ENCODE data around the gene IGFBPL1. TPM values are rescaled to one million over a fixed set of nuclear protein-coding genes. Genes with fewer than 3 reads are reported as not detected.
"Not testable (repeated sequence)": the region's sequence is repeated elsewhere in the genome, so short reads cannot be mapped to it uniquely, and the experiment has no call there.

The IGFBPL1 gene
- 2.1 and 4.1 TPM in 2 replicates for total RNA-seq (2014; rRNA removed; shearing (Covaris generic))
- polyA plus RNA-seq (2014; cell fraction: nucleus; rRNA removed): 9.6 TPM in 2 replicates

DNA sequence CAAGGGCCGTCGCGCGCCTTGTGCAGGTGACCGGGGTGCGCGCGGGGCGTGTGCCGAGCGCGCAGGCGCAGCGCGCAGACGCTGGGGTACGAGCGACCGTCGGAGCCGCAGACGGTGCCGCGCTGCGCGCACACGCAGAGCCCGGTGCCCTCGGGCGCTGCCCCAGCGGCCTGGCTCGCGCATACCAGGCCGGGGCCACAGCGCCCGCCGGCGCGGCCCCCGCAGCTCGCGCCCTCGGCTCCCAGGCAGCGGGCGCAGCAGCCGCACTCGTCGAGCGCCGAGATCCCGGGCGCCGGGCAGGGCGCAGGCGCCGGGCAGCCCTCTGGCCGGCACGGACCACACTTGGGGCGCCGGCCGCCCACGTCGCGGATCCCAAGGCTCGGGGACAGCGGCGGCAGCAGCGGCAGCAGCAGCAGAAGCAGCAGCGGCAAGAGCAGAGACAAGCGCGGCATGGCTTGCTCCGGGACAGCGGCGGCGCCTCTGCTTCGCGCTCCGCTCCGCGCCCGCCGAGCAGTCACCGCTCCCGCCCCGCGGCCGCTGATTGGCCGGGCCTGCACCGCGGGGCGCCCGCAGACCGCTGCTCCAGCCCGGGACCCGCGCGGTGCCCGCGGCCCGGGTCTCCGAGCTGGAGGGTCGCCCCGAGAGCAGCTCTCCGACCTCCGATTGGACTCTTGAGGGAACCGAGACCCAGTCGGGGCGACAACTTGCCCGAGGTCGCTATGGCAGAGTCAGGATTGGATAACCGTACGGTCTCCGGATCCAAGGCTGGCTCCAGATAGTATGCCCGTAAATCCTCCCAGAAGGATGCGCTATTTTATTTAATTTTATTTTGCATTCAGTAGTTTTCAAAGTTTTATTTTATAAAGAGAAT, at the start of gene IGFBPL1:
TSS of gene IGFBPL1 (minus strand) at position 482 of the 871 bp plus-strand sequence. CDS start at position 452, 30 bp downstream.
- no peak for DNase-seq (ENCODE audit: extremely low read depth, low read depth)

- not testable (repeated sequence) for DNase-seq (ENCODE audit: extremely low read depth, low read depth)
Measured at GRCh38 chr9:38472583-38473249, 48.5 kb upstream of the IGFBPL1 start.

GRCh38 chr9:38467404-38467803, 43.1 kb upstream of the IGFBPL1 start:
- DNase-seq (ENCODE audit: extremely low read depth, low read depth): no peak

GRCh38 chr9:38453835-38454234, 29.6 kb upstream of the IGFBPL1 start:
- no peak for DNase-seq (ENCODE audit: extremely low read depth, low read depth)

DNA sequence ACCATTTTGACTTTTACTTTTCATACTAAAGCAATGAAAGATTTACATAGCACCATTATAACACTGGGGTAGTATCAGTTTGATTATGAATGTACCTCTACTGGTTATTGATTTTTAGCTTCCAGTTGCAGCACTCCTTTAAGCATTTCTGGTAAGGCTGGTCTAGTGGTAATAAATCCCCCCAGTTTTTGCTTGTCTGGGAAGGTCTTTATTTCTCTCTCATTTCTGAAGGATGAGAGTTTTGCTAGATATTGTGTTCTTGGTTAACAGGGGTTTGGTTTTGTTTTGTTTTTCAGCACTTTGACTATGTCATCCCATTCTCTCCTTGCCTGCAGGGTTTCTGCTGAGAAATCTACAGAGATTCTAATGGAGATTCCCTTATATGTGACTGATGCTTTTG, 26.9 kb upstream of the IGFBPL1 start:
- no peak for DNase-seq (ENCODE audit: extremely low read depth, low read depth)

DNA sequence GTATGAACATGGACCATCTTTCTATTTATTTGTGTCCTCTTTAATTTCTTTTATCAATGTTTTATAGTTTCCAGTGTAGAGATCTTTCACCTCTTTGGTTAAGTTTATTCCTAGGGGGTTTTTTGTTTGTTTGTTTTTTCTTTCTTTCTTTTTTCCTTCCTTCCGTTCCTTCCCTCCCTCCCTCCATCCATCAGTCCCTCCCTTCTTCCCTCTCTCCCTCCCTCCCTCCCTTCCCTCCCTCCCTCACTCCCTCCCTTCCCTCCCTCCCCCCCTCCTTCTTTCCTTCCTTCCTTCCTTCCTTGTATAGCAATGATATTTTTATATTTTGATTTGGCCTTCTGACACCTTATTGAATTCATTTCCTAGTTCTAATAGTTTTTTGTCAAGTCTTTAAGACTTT, 23.4 kb upstream of the IGFBPL1 start:
- no peak for DNase-seq (ENCODE audit: extremely low read depth, low read depth)

GRCh38 chr9:38445154-38446043, 21.1 kb upstream of the IGFBPL1 start:
- no peak for DNase-seq (ENCODE audit: extremely low read depth, low read depth)

DNA sequence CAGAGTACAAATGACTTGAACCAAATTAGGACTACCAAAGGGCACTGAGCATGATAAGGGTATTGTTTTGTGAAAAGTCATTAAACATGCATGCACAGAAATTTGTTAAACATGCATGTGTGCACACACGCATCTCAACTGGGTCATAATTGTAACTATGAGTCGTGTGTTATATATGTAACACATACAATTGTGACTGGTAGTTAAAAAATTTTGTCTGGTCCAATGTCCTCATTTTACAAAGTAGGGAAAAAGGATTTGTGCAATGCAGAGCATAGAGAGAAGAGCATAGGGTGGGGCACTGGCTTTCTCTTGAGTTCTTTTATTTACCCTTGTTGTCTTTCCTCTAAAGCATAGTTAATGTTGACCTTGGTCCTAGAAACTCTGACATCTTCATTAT, 19.3 kb upstream of the IGFBPL1 start:
- DNase-seq (ENCODE audit: extremely low read depth, low read depth): no peak

DNA sequence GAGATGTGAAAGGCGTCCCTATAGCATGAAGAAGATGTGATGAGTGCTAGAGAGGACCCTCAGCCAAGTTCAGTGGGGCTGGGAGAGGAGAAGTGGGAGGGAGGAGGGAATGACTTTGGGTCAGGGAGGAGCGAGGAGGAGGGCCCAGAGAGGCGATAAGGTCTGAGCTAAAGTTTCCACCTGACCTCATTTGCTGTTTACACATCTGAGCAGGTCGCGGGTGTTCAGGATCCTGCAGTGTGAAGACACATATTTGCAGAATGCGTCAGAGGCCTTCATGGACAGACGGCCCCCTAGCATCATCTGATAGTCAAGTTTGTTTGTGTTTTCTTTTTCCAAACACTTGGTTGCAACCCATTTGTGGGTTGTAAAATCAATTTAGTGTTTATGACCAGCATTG, 18.9 kb upstream of the IGFBPL1 start:
- DNase-seq (ENCODE audit: extremely low read depth, low read depth): no peak

- DNase-seq (ENCODE audit: extremely low read depth, low read depth): no peak
Measured at GRCh38 chr9:38442473-38443096, 18.3 kb upstream of the IGFBPL1 start.

DNA sequence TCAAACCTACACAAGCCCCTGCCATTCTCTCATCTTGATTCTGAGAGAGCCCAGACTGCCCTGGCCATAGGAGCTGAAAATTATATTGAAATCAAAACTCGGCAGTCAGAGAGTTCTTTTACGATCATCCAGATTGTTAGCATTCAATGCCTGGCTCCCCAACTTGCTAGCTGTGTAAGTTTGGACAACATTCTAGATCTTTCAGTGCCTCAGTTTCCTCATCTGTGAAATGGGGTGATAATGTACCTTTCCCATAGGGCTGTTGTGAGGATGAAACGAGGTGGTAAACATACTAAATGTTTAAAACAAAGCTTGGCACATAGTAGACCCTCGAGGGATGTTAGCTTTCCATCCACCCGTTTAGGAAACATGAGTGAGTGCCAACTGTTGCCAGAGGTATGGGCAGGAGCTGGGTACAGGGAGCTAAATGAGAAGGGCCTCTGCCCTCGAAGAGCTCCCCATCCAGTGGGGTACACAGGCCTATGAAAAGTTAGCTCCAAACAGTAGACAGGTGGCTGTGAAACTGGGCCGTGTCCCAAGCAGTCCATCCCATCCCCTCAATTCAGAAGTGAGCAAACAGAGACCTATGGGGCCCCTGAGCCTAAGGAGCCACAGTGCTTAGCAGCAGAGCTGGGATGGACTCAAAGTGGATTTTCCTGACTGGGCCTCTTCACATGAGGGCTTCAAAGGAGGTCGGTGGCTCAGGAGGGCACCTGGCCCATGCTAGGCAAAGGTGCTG, 17.3 kb upstream of the IGFBPL1 start:
- no peak for DNase-seq (ENCODE audit: extremely low read depth, low read depth)

- no peak for DNase-seq (ENCODE audit: extremely low read depth, low read depth)
Measured at GRCh38 chr9:38440516-38440915, 16.3 kb upstream of the IGFBPL1 start.

GRCh38 chr9:38439916-38440301, 15.7 kb upstream of the IGFBPL1 start:
- DNase-seq (ENCODE audit: extremely low read depth, low read depth): no peak

- DNase-seq (ENCODE audit: extremely low read depth, low read depth): no peak
Measured at GRCh38 chr9:38439291-38439915, 15.1 kb upstream of the IGFBPL1 start.

GRCh38 chr9:38437193-38437823, 13.1 kb upstream of the IGFBPL1 start:
- DNase-seq (ENCODE audit: extremely low read depth, low read depth): no peak

DNA sequence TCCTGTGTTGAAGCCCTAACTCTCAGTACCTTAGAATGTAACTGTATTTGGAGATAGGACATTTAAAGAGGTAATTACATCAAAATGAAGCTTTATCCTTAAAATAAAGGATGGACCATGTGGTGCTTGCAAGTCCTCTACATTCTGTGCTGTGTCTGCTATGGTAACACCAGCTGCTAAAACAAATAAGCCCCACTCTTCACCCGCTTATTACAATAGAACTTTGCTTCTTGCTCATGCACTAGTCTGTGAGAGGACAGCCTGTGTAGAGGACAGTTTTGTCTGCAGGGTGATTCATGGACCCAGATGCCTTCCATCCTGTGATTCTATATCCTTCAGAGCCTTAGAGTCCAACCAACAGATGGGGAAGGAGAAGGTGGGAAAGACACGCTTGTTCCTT, 12.5 kb upstream of the IGFBPL1 start:
- no peak for DNase-seq (ENCODE audit: extremely low read depth, low read depth)

GRCh38 chr9:38435521-38435920, 11.3 kb upstream of the IGFBPL1 start:
- DNase-seq (ENCODE audit: extremely low read depth, low read depth): no peak

- DNase-seq (ENCODE audit: extremely low read depth, low read depth): no peak
Measured at GRCh38 chr9:38434853-38435252, 10.6 kb upstream of the IGFBPL1 start.

DNA sequence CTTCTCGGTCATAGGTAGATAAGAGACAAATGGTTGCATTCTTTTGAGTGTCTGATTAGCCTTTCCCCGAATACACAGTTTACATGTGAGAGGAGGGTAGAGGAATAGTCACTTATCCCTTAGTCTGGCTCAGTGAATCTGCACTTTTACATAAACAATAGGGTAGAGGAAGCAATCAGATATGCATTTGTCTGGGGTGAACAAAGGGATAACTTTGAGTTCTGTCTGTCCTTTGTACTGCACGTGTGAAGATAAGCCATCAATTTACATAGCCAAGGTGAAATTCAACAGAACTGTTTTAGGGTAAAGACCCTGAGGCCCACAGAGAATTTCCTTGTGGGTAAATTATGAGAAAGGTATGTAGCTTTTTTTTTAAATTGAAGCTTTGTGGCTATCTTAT, 10.1 kb upstream of the IGFBPL1 start:
- no peak for DNase-seq (ENCODE audit: extremely low read depth, low read depth)

All from NCI-H460 (cell line).